ENCODE data around the gene GSTO2. TPM values are rescaled to one million over a fixed set of nuclear protein-coding genes. Genes with fewer than 3 reads are reported as not detected.

GSTO2 gene
- total RNA-seq, 3 donors from 2014 or later (not counting 1 experiment from before 2014, with no cell fraction given) = 0.75 to 1.4 (median 0.84) TPM

DNA sequence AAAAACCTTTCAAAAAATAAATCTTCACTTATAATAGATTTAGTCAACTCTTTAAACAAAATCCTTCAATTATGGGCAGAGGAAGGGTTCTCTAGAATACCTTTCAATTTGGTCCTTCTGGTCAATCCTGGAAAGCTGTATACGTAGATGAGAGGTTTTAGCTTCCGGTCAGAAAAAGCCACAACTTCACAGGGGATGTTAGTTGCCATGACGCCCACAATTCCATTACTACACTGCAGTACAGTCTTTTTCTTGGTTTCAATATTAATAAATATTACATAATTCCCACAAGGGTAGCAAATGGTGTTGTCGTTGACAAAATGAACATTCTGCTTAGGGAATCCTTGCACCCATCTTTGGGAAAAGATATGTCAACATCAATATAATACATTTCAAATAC lies 38.5 kb upstream of the GSTO2 start:
- 82% methylated on average over 3 of the region's 4 CpGs for WGBS (ENCODE audit: insufficient coverage)
- peak overlapping the region in 1 of 2 donors; percentile 70 for H3K27ac Mint-ChIP-seq
- no peak for DNase-seq
- H3K27me3 Mint-ChIP-seq (ENCODE audit: low read depth in 2 of 2) = peaks cover 17 to 34% of the 10 kb centered on the region in 2 donors
- Histone ChIP-seq H3K9me3 (ENCODE audit: control insufficient read depth, insufficient read depth, low read length) (no peaks in the 10 kb centered on the region), H3K4me1 (ENCODE audit: control insufficient read depth, insufficient read depth, low read length) (peaks cover 12% of the 10 kb centered on the region), H3K4me3 (ENCODE audit: low read length) (no peak overlapping the region), H3K27ac (ENCODE audit: low read length) (no peak overlapping the region), H3K27me3 (ENCODE audit: control insufficient read depth, insufficient read depth, low read length) (peaks cover 6% of the 10 kb centered on the region), H3K36me3 (ENCODE audit: control insufficient read depth, insufficient read depth, low read length) (no peaks in the 10 kb centered on the region)
- intact Hi-C loops (cut with micrococcal nuclease) = no loop called here
- no peak for ATAC-seq
- H3K4me3 Mint-ChIP-seq = peak overlapping the region; percentile 86
- TF ChIP-seq, protein P1, sequence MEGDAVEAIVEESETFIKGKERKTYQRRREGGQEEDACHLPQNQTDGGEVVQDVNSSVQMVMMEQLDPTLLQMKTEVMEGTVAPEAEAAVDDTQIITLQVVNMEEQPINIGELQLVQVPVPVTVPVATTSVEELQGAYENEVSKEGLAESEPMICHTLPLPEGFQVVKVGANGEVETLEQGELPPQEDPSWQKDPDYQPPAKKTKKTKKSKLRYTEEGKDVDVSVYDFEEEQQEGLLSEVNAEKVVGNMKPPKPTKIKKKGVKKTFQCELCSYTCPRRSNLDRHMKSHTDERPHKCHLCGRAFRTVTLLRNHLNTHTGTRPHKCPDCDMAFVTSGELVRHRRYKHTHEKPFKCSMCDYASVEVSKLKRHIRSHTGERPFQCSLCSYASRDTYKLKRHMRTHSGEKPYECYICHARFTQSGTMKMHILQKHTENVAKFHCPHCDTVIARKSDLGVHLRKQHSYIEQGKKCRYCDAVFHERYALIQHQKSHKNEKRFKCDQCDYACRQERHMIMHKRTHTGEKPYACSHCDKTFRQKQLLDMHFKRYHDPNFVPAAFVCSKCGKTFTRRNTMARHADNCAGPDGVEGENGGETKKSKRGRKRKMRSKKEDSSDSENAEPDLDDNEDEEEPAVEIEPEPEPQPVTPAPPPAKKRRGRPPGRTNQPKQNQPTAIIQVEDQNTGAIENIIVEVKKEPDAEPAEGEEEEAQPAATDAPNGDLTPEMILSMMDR (IDR thresholded peaks at IDR 0.05) = no peak
- no peaks in the 10 kb centered on the region for H3K9me3 Mint-ChIP-seq
- H3K36me3 Mint-ChIP-seq = no peaks in the 10 kb centered on the region
- peaks cover 13 to 19% of the 10 kb centered on the region in 2 donors for H3K4me1 Mint-ChIP-seq

DNA sequence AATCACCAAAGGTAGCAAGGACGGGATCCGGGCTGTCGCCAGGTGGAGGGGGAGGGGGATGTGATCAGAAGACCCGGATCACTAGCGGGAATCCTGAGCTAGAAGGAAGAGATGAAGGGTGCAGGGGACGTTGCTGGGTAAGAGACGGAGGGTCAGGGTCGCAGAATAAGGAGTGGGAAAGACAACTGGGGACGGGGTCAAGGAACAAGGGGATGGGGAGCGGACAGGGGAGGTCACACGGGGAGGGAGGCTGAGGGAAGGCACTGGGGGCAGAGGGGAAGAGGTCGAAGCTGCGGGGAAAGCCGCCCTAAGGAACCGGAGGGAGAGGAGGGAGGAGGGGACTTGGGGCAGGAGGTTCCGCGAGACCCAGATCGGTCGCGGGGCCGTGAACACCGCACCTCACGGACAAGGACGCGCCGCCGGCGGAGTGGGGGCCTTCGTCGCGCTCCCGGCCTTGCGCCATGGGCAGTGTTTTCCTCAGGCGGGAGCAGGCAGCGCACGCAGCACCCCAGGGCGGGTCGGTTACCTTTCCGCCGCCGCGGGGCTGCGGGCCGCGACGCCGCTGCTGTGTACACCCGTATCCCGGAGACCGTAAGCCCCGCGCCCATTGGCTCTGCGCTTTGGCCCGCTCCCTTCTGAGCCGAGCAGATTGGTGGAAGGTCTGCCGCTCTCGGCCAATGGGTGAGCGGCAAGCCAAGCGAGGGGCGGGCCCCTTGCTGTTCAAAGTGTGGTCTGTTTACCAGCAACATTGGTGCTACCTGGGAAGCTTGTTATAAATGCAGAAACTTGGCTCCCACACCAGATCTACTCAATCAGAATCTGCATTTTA lies 37.0 kb upstream of the GSTO2 start, which contains the start of gene CFAP43:
Gene CFAP43 (minus strand): TSS at position 581 of the 829 bp plus-strand sequence. CDS start 118 bp downstream, at position 463.
- Histone ChIP-seq H3K27me3 (ENCODE audit: control insufficient read depth, insufficient read depth, low read length) (peaks cover 7% of the 10 kb centered on the region), H3K36me3 (ENCODE audit: control insufficient read depth, insufficient read depth, low read length) (no peaks in the 10 kb centered on the region), H3K4me1 (ENCODE audit: control insufficient read depth, insufficient read depth, low read length) (peaks cover 12% of the 10 kb centered on the region), H3K4me3 (ENCODE audit: low read length) (peak within 1 kb of the TSS; percentile 59), H3K9me3 (ENCODE audit: control insufficient read depth, insufficient read depth, low read length) (no peaks in the 10 kb centered on the region), H3K27ac (ENCODE audit: low read length) (no peak within 1 kb of the TSS)
- WGBS (ENCODE audit: insufficient coverage) = under 1% methylated on average over 60 of the region's 60 CpGs
- Mint-ChIP-seq H3K36me3 (no peaks in the 10 kb centered on the region), H3K9me3 (no peaks in the 10 kb centered on the region), H3K27ac (peak within 1 kb of the TSS; percentile 70 to 88), H3K4me1 (peaks cover 13 to 19% of the 10 kb centered on the region in 2 donors), H3K4me3 (peak within 1 kb of the TSS; percentile 86), H3K27me3 (ENCODE audit: low read depth in 2 of 2) (peaks cover 21 to 47% of the 10 kb centered on the region in 2 donors)
- TF ChIP-seq, protein P1 (IDR thresholded peaks at IDR 0.05) = no peak
- peak; percentile 99 for DNase-seq
- ATAC-seq = peak; percentile 98 to 100 (median 99)
- intact Hi-C loops (cut with micrococcal nuclease) = loop anchor here (1.0 kb wide), 1 partner anchor 37 kb away; the partner anchor contains the start of gene GSTO2

DNA sequence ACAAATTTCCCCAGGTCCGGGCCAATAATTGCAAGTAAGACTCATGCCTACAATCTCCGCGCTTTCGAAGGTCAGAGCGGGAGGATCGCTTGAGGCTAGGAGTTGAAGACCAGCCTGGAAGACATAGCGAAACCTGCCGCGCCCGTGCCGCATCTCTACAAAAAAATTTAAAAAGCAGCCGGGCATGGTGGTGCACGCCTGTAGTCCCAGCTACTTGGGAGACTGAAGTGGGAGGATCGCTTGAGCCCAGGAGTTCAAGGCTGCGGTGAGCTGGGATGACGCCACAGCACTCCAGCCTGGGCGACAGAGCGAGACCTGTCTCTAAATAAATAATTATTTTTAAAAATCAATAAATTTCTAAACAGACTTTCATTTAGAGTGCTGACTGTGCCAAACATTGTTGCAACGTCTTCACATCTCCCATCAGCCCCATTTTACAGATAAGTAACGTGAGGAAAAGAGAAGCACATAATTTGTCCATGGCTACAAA lies 36.3 kb upstream of the GSTO2 start:
- H3K4me1 ChIP-seq (ENCODE audit: control insufficient read depth, insufficient read depth, low read length) = peaks cover 12% of the 10 kb centered on the region
- peak; percentile 14 to 19 (median 18) for ATAC-seq
- intact Hi-C loops (cut with micrococcal nuclease) = loop anchor here (1.0 kb wide), 1 partner anchor 37 kb away; the partner anchor contains the start of gene GSTO2
- 9% methylated on average over 17 of the region's 20 CpGs for WGBS (ENCODE audit: insufficient coverage)
- peaks cover 13 to 19% of the 10 kb centered on the region in 2 donors for H3K4me1 Mint-ChIP-seq
- no peaks in the 10 kb centered on the region for H3K36me3 ChIP-seq (ENCODE audit: control insufficient read depth, insufficient read depth, low read length)
- no peak overlapping the region for H3K27ac ChIP-seq (ENCODE audit: low read length)
- H3K9me3 Mint-ChIP-seq = no peaks in the 10 kb centered on the region
- no peaks in the 10 kb centered on the region for H3K9me3 ChIP-seq (ENCODE audit: control insufficient read depth, insufficient read depth, low read length)
- peaks cover 23 to 52% of the 10 kb centered on the region in 2 donors for H3K27me3 Mint-ChIP-seq (ENCODE audit: low read depth in 2 of 2)
- peak overlapping the region; percentile 59 for H3K4me3 ChIP-seq (ENCODE audit: low read length)
- no peaks in the 10 kb centered on the region for H3K36me3 Mint-ChIP-seq
- TF ChIP-seq, protein P1 (IDR thresholded peaks at IDR 0.05) = no peak
- H3K4me3 Mint-ChIP-seq = peak overlapping the region; percentile 86
- peak overlapping the region; percentile 70 to 88 for H3K27ac Mint-ChIP-seq
- peaks cover 7% of the 10 kb centered on the region for H3K27me3 ChIP-seq (ENCODE audit: control insufficient read depth, insufficient read depth, low read length)
- no peak for DNase-seq

Data from natural killer cell (primary cell).